HL-60 (cell line): ENCODE results near the gene KIAA1217.

Experiments used
- DNase-seq, 2 experiments: peaks; one replicate each; pipeline ENCODE4 v3.0.0-alpha.2; 2010 to 2020; ENCODE audit warnings: low read depth in 1 of 2, low spot score in 1 of 2
- H3K27ac ChIP-seq: fragments of 250-450 bp; sonication (Bioruptor Pico); replicated peaks from 2 replicates; pipeline ENCODE4 v1.5.1; 2020; ENCODE audit warnings: mild to moderate bottlenecking, moderate library complexity
- H3K27me3 ChIP-seq: fragments of 250-450 bp; sonication (Bioruptor Pico); 2 replicates; pipeline ENCODE4 v1.5.1; 2021; ENCODE audit warnings: mild to moderate bottlenecking, moderate library complexity; ENCODE audit not compliant: insufficient read depth, poor library complexity, severe bottlenecking
- H3K4me3 ChIP-seq: replicated peaks from 2 replicates; pipeline ENCODE4 v1.5.1; 2011; ENCODE audit warnings: mild to moderate bottlenecking, control low read depth, low read length; ENCODE audit not compliant: insufficient read depth
- GABPA ChIP-seq: IDR thresholded peaks from 2 replicates; pipeline ENCODE4 v1.6.1; 2012; ENCODE audit warnings: low read depth
- POLR2AphosphoS5 ChIP-seq: IDR thresholded peaks from 2 replicates; pipeline ENCODE4 v1.6.1; 2012; ENCODE audit warnings: low read depth
- SPI1 ChIP-seq: IDR thresholded peaks from 2 replicates; pipeline ENCODE4 v1.6.1; 2012; ENCODE audit warnings: low read depth, mild to moderate bottlenecking, borderline replicate concordance
- TF ChIP-seq, protein P1 (sequence below): IDR thresholded peaks from one replicate; pipeline ENCODE4 v1.5.1; 2011; ENCODE audit warnings: low read length, control low read depth, inconsistent platforms; ENCODE audit not compliant: insufficient read depth
- TF ChIP-seq, protein P2 (sequence below): IDR thresholded peaks from 2 replicates; pipeline ENCODE4 v1.6.1; 2012; ENCODE audit warnings: low read depth; ENCODE audit not compliant: insufficient replicate concordance

Gene KIAA1217

DNA sequence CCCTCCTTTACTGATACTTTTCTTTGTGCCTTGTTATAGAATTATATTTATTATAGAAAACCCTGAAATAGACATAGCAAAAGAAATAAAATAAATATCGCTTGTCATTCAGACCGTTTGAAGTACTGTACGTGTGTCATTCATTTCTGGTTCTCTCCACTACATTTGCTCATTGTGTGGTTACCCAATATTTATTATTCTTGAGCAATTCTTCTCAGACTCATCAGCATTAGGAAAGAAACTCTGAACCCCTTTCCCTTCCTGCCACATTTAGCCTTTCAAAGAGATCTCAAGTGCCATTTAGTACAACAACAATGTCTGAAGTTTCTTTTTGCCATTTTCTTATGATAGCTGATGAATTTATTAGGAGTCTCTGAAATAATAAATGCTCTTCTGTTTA lies 154.1 kb downstream of the KIAA1217 start:
- H3K27me3 ChIP-seq = no peaks in the 10 kb centered on the region
- H3K4me3 ChIP-seq = no peak overlapping the region
- DNase-seq = no peak
- no peak overlapping the region for H3K27ac ChIP-seq
- TF ChIP-seq, protein P1, sequence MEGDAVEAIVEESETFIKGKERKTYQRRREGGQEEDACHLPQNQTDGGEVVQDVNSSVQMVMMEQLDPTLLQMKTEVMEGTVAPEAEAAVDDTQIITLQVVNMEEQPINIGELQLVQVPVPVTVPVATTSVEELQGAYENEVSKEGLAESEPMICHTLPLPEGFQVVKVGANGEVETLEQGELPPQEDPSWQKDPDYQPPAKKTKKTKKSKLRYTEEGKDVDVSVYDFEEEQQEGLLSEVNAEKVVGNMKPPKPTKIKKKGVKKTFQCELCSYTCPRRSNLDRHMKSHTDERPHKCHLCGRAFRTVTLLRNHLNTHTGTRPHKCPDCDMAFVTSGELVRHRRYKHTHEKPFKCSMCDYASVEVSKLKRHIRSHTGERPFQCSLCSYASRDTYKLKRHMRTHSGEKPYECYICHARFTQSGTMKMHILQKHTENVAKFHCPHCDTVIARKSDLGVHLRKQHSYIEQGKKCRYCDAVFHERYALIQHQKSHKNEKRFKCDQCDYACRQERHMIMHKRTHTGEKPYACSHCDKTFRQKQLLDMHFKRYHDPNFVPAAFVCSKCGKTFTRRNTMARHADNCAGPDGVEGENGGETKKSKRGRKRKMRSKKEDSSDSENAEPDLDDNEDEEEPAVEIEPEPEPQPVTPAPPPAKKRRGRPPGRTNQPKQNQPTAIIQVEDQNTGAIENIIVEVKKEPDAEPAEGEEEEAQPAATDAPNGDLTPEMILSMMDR = no peak
- TF ChIP-seq GABPA (no peak), POLR2AphosphoS5 (no peak), SPI1 (no peak)
- TF ChIP-seq, protein P2, sequence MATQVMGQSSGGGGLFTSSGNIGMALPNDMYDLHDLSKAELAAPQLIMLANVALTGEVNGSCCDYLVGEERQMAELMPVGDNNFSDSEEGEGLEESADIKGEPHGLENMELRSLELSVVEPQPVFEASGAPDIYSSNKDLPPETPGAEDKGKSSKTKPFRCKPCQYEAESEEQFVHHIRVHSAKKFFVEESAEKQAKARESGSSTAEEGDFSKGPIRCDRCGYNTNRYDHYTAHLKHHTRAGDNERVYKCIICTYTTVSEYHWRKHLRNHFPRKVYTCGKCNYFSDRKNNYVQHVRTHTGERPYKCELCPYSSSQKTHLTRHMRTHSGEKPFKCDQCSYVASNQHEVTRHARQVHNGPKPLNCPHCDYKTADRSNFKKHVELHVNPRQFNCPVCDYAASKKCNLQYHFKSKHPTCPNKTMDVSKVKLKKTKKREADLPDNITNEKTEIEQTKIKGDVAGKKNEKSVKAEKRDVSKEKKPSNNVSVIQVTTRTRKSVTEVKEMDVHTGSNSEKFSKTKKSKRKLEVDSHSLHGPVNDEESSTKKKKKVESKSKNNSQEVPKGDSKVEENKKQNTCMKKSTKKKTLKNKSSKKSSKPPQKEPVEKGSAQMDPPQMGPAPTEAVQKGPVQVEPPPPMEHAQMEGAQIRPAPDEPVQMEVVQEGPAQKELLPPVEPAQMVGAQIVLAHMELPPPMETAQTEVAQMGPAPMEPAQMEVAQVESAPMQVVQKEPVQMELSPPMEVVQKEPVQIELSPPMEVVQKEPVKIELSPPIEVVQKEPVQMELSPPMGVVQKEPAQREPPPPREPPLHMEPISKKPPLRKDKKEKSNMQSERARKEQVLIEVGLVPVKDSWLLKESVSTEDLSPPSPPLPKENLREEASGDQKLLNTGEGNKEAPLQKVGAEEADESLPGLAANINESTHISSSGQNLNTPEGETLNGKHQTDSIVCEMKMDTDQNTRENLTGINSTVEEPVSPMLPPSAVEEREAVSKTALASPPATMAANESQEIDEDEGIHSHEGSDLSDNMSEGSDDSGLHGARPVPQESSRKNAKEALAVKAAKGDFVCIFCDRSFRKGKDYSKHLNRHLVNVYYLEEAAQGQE = no peak

DNA sequence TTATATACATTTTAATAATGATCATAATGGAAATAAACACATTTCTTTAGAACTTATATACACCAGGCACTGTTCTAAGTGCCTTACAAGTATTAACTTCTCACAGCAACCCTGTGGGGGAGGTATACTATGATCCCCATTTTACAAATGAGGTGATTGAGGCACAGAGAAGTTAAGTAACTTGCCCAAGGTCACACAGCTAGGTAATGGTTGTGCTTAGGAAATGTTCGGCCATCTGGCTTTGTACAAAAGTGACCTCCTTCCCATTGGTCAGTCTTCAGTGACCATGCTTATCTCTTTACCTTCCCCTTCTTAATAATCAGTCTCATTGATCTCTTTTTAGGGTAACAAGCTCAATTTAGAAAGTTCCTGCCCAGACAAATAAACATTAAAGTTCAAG lies 158.8 kb downstream of the KIAA1217 start:
- no peak overlapping the region for H3K4me3 ChIP-seq
- no peak for DNase-seq
- TF ChIP-seq SPI1 = no peak
- TF ChIP-seq, protein P1 = no peak
- no peak for TF ChIP-seq POLR2AphosphoS5
- TF ChIP-seq, protein P2 = no peak
- no peak for TF ChIP-seq GABPA
- H3K27ac ChIP-seq = no peak overlapping the region
- no peaks in the 10 kb centered on the region for H3K27me3 ChIP-seq

DNA sequence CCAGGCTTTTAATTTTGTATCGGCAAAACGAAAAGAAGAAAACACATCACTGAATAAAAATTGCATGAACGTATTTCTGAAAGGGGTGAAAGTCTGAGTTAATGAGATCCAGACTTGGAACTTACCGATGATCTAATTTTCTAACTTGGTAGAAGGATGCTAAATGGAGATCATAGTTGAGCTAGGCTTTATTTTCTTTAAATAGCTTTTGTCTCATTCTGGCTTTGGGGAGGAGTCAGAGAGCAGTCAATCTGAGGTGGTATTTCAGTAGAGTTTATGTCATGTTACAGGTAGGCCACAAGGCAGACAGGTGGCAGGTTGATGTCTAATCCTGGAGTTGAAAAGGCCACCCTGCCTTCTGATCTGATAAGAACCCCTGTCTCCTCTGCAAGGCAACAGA lies 161.9 kb downstream of the KIAA1217 start:
- Histone ChIP-seq H3K4me3 (no peak overlapping the region), H3K27me3 (no peaks in the 10 kb centered on the region), H3K27ac (no peak overlapping the region)
- DNase-seq = no peak
- TF ChIP-seq, protein P1 = no peak
- TF ChIP-seq POLR2AphosphoS5 (no peak), SPI1 (no peak), GABPA (no peak)
- TF ChIP-seq, protein P2 = no peak
